ENCODE results near the gene FTMT.

The FTMT gene

DNA sequence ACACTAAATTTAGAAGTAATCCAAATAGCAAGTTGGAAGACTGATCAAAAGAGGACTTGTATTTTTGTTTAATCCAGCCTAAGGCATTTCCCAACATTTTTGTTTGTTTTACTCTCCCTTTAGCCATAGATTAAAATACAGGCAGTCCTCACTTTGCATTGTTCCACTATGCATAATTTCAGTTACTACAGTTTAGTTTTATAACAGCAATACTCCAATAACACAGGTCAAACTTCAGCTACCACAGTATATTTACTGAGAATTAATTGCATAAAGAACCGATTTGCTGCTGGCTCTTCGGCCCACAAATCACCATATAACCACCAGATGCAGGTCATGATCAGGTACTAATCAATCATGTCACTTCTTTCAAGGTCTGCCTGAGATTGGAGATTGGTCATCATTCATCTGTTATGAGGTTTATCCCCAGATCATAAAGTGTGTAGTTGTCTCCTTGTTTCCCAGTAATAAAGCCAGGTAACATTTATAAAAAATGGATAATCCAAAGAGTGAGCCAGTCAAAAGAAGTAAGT lies 12.1 kb downstream of the FTMT start:
- no peak for DNase-seq (ENCODE audit: low read depth in 1 of 2, low spot score in 1 of 2)
- no peaks in the 10 kb centered on the region for H3K27me3 ChIP-seq (ENCODE audit: insufficient read depth, poor library complexity, severe bottlenecking)
- no peak overlapping the region for H3K27ac ChIP-seq (replicated peaks)
- TF ChIP-seq, protein P1, sequence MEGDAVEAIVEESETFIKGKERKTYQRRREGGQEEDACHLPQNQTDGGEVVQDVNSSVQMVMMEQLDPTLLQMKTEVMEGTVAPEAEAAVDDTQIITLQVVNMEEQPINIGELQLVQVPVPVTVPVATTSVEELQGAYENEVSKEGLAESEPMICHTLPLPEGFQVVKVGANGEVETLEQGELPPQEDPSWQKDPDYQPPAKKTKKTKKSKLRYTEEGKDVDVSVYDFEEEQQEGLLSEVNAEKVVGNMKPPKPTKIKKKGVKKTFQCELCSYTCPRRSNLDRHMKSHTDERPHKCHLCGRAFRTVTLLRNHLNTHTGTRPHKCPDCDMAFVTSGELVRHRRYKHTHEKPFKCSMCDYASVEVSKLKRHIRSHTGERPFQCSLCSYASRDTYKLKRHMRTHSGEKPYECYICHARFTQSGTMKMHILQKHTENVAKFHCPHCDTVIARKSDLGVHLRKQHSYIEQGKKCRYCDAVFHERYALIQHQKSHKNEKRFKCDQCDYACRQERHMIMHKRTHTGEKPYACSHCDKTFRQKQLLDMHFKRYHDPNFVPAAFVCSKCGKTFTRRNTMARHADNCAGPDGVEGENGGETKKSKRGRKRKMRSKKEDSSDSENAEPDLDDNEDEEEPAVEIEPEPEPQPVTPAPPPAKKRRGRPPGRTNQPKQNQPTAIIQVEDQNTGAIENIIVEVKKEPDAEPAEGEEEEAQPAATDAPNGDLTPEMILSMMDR (IDR thresholded peaks at IDR 0.05; ENCODE audit: insufficient read depth, low read length), result no peak
- H3K4me3 ChIP-seq (replicated peaks; ENCODE audit: insufficient read depth, low read length), result no peak overlapping the region

DNA sequence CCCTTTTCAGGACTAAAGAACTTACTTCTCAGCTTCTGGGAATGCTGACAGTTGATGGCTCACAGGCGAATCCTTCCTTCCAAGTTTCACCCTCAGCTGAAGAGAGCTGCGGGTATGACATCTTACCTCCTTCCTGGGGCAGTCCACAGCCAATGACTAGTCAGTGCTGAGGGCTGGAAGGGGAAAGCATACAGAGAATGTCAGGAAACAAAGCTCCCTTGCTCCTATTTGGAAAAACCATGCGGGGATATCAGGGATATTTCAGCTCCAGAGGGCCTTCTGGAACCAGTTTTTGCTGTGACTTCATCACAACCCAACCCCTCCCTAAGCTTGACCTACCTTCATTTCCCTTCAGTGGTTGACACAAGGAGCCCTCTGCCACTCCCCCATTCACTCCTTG lies 15.7 kb downstream of the FTMT start:
- H3K27ac ChIP-seq (replicated peaks), result no peak overlapping the region
- TF ChIP-seq POLR2AphosphoS5 (IDR thresholded peaks at IDR 0.05; ENCODE audit: low read depth) (no peak), SPI1 (IDR thresholded peaks at IDR 0.05; ENCODE audit: borderline replicate concordance, low read depth) (no peak)
- TF ChIP-seq, protein P1 (IDR thresholded peaks at IDR 0.05; ENCODE audit: insufficient read depth, low read length), result no peak
- no peak for DNase-seq (ENCODE audit: low read depth in 1 of 2, low spot score in 1 of 2)
- H3K4me3 ChIP-seq (replicated peaks; ENCODE audit: insufficient read depth, low read length), result no peak overlapping the region
- H3K27me3 ChIP-seq (ENCODE audit: insufficient read depth, poor library complexity, severe bottlenecking), result no peaks in the 10 kb centered on the region

DNA sequence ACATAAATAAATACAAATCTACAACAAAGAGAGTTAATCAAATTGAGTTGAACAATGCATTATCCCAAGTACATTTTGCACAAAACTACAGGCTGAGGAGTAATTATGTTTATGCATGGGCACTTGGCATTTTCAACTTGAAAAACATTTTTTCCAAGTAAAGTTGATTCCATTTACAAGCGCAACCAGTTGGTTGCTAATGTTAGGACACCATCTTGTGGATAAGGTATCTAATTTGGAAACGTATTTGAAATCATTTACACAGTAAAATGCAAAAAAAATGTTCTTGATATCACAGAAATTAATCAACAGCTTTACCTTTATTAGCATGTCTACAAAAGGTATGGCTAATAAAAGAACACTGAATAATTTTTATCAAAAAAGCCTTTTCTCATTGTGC lies 18.8 kb downstream of the FTMT start:
- Histone ChIP-seq H3K27me3 (ENCODE audit: insufficient read depth, poor library complexity, severe bottlenecking) (no peaks in the 10 kb centered on the region), H3K4me3 (replicated peaks; ENCODE audit: insufficient read depth, low read length) (no peak overlapping the region), H3K27ac (replicated peaks) (no peak overlapping the region)
- TF ChIP-seq, protein P1 (IDR thresholded peaks at IDR 0.05; ENCODE audit: insufficient read depth, low read length), result no peak
- TF ChIP-seq GABPA (IDR thresholded peaks at IDR 0.05; ENCODE audit: low read depth) (no peak), SPI1 (IDR thresholded peaks at IDR 0.05; ENCODE audit: borderline replicate concordance, low read depth) (no peak), POLR2AphosphoS5 (IDR thresholded peaks at IDR 0.05; ENCODE audit: low read depth) (no peak)
- TF ChIP-seq, protein P2, sequence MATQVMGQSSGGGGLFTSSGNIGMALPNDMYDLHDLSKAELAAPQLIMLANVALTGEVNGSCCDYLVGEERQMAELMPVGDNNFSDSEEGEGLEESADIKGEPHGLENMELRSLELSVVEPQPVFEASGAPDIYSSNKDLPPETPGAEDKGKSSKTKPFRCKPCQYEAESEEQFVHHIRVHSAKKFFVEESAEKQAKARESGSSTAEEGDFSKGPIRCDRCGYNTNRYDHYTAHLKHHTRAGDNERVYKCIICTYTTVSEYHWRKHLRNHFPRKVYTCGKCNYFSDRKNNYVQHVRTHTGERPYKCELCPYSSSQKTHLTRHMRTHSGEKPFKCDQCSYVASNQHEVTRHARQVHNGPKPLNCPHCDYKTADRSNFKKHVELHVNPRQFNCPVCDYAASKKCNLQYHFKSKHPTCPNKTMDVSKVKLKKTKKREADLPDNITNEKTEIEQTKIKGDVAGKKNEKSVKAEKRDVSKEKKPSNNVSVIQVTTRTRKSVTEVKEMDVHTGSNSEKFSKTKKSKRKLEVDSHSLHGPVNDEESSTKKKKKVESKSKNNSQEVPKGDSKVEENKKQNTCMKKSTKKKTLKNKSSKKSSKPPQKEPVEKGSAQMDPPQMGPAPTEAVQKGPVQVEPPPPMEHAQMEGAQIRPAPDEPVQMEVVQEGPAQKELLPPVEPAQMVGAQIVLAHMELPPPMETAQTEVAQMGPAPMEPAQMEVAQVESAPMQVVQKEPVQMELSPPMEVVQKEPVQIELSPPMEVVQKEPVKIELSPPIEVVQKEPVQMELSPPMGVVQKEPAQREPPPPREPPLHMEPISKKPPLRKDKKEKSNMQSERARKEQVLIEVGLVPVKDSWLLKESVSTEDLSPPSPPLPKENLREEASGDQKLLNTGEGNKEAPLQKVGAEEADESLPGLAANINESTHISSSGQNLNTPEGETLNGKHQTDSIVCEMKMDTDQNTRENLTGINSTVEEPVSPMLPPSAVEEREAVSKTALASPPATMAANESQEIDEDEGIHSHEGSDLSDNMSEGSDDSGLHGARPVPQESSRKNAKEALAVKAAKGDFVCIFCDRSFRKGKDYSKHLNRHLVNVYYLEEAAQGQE (IDR thresholded peaks at IDR 0.05; ENCODE audit: insufficient replicate concordance, low read depth), result no peak
- DNase-seq (ENCODE audit: low read depth in 1 of 2, low spot score in 1 of 2), result no peak

DNA sequence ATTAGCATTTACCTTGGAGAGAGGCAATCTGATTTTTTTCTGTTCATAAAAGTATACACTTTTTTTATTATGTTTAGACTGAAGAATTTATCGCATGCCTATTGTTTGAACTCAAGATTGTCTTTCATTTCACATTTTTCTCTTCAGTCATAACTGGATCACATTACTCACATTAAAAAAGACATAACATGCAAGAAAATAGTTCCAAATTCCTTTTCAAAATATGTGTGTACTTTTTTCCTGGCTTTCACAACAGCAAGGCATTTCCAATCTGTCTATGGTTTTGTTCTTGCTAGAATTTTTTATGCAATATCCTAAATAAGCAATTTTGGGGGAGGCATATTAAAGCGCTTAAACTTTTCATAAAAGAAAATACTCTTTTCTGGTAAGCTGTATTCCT lies 21.2 kb downstream of the FTMT start:
- H3K4me3 ChIP-seq (replicated peaks; ENCODE audit: insufficient read depth, low read length), result no peak overlapping the region

More for the DNA sequence above, 21.2 kb downstream of the FTMT start:
- DNase-seq (ENCODE audit: low read depth in 1 of 2, low spot score in 1 of 2), result no peak
- Histone ChIP-seq H3K27me3 (ENCODE audit: insufficient read depth, poor library complexity, severe bottlenecking) (no peaks in the 10 kb centered on the region), H3K27ac (replicated peaks) (no peak overlapping the region)
- TF ChIP-seq, protein P1 (IDR thresholded peaks at IDR 0.05; ENCODE audit: insufficient read depth, low read length), result no peak
- TF ChIP-seq POLR2AphosphoS5 (IDR thresholded peaks at IDR 0.05; ENCODE audit: low read depth) (no peak), SPI1 (IDR thresholded peaks at IDR 0.05; ENCODE audit: borderline replicate concordance, low read depth) (no peak), GABPA (IDR thresholded peaks at IDR 0.05; ENCODE audit: low read depth) (no peak)
- TF ChIP-seq, protein P2 (IDR thresholded peaks at IDR 0.05; ENCODE audit: insufficient replicate concordance, low read depth), result no peak
